Stimulated activated CD4-positive, alpha-beta T cell treated with anti-CD3 and anti-CD28 coated beads, Interleukin-2, amount 100 ng/mL, for 24 hours (primary cell): ENCODE measurements around the gene PTPRZ1.

Source experiments
- DNase-seq, 2 donors: peaks; one replicate each; pipeline ENCODE4 v3.0.0-alpha.2; 2020

The PTPRZ1 gene

GRCh38 chr7:121960678-121961077, 87.7 kb downstream of the PTPRZ1 start:
- DNase-seq = no peak

- no peak for DNase-seq
Measured at GRCh38 chr7:121961089-121961867, 88.3 kb downstream of the PTPRZ1 start.

- DNase-seq = no peak
Measured at GRCh38 chr7:121966276-121966934, 93.4 kb downstream of the PTPRZ1 start.

- DNase-seq = no peak
Measured at GRCh38 chr7:121966935-121967332, 94.0 kb downstream of the PTPRZ1 start.

GRCh38 chr7:121985476-121986030, 112.6 kb downstream of the PTPRZ1 start:
- no peak for DNase-seq

GRCh38 chr7:121992068-121992467, 119.1 kb downstream of the PTPRZ1 start:
- DNase-seq = no peak

- peak; percentile 45 to 58 for DNase-seq
Measured at GRCh38 chr7:121994625-121995410, 121.9 kb downstream of the PTPRZ1 start.

GRCh38 chr7:122006687-122007086, 133.7 kb downstream of the PTPRZ1 start:
- DNase-seq = no peak

- DNase-seq = no peak
Measured at GRCh38 chr7:122010116-122010515, 137.2 kb downstream of the PTPRZ1 start.

- no peak for DNase-seq
Measured at GRCh38 chr7:122013065-122013464, 140.1 kb downstream of the PTPRZ1 start.

- no peak for DNase-seq
Measured at GRCh38 chr7:122013630-122014029, 140.7 kb downstream of the PTPRZ1 start.

GRCh38 chr7:122014697-122015096, 141.7 kb downstream of the PTPRZ1 start:
- no peak for DNase-seq

- no peak for DNase-seq
Measured at GRCh38 chr7:122018032-122018431, 145.1 kb downstream of the PTPRZ1 start.

- no peak for DNase-seq
Measured at GRCh38 chr7:122027058-122027457, 154.1 kb downstream of the PTPRZ1 start.

- DNase-seq = no peak
Measured at GRCh38 chr7:122033641-122034040, 160.7 kb downstream of the PTPRZ1 start.

- DNase-seq = no peak
Measured at GRCh38 chr7:122035876-122036275, 162.9 kb downstream of the PTPRZ1 start.

GRCh38 chr7:122038134-122038533, 165.2 kb downstream of the PTPRZ1 start:
- DNase-seq = no peak

GRCh38 chr7:122038904-122039303, 165.9 kb downstream of the PTPRZ1 start:
- no peak for DNase-seq

- DNase-seq = no peak
Measured at GRCh38 chr7:122040147-122040546, 167.2 kb downstream of the PTPRZ1 start.

GRCh38 chr7:122046402-122046801, 173.4 kb downstream of the PTPRZ1 start:
- no peak for DNase-seq

- no peak for DNase-seq
Measured at GRCh38 chr7:122054393-122054792, 181.4 kb downstream of the PTPRZ1 start.

- no peak for DNase-seq
Measured at GRCh38 chr7:122055073-122055472, 182.1 kb downstream of the PTPRZ1 start.

- no peak for DNase-seq
Measured at GRCh38 chr7:122056977-122057376, 184.0 kb downstream of the PTPRZ1 start.
